H4 (cell line): ENCODE data around the gene FOXP1. TPM values are rescaled to one million over a fixed set of nuclear protein-coding genes. Genes with fewer than 3 reads are reported as not detected.
A peak's percentile ranks its signal among the peaks of the same experiment; 100 is the strongest.

Source experiments
- DNase-seq: peaks from one replicate; pipeline ENCODE4 v3.0.0-alpha.2; 2015; ENCODE audit warnings: low spot score
- total RNA-seq: library from RNA; depleted of rRNA; stranded (reverse); fragments of >200 nt; shearing (Covaris generic); gene quantifications from 2 replicates; pipeline ENCODE4 v1.2.3, GENCODE V29; 2014

FOXP1 gene
- total RNA-seq, 1 experiment from 2014 or later = 15.9 TPM

DNA sequence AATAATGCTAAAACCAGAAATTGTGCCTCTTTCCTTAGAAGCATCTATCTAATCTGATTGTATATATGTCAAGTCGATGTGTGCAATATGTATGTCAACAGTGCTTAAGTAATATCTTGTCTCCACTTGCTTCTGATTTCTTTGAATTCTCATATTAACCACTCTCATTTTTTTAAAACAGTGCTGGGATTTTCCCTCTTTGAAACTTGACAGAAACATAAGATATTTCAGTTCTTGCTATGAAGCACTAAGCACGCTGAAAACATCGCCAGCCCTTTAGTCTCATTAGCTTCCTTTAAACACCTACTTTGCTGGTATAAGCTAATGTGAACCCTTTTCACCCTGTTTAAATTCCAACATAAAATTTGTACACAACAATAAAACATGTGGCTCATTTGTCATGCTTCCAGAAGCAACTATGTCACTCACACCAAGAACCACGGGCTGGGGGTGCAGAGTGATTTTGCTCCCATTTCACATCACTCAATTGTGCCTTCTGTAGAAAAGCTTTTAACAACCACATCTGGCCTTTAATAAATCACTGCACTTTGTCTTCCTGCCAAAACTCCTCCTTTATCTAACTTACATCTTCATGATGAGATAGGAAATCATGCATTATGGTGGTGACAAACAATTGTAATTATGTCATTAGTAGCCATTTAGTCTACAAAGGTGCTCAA lies 185.2 kb downstream of the FOXP1 start:
- DNase-seq = no peak

- no peak for DNase-seq
Observed at GRCh38 chr3:71397726-71398125, 185.8 kb downstream of the FOXP1 start.

DNA sequence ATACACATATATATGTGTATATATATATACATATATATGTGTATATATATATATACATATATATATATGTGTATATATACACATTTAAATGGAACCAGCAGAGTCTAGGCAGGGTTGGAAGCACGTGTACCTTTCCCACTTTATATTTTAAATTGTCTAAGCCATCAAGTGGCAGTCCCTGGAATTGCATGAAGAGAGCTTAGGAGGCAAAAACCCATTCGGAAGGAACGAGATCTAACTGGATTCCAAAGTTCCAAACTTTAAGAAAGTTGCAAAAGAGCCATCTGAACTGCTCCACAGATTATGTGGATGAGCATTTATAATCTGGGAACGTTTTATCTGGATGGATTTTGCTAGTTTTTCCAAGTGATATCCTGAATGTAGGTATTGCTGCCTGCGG lies 186.5 kb downstream of the FOXP1 start:
- DNase-seq = peak; percentile 8

DNA sequence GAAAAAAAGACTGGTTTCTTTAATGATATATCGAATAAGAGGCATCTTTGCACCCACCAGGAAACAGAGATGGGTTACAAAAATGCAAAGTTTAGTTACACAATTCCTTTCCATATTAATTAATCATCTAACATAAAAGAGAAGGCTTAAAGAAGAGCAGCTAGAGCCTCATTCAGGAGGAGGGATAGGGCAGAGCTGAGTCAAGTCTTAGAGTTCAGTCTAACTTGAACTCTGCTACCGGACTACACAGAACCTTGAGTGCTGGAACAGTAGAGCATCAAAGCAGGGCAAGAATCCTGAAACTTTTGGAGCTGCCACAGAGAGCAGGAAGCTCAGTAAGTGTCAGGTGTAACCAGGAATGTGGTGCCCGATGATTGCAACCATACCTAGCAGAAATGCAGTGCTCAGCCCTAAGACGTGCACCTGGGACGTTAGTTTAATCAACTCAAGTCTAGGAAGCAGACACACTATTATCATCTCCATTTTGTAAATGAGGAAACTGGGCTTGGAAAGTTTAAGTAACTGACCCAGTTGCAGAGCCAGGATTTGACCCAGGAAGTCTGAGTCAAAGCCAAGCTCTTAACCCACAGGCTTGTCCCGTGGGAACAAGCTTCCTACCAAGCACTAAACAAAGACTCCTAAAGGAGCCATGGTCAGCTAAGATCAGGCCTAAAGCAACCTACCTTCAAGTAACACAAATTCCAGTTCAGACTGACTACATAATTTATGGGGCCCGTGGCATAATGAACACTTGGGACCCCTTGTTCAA lies 187.4 kb downstream of the FOXP1 start:
- DNase-seq = no peak

- no peak for DNase-seq
Observed at GRCh38 chr3:71395470-71395869, 188.1 kb downstream of the FOXP1 start.

DNA sequence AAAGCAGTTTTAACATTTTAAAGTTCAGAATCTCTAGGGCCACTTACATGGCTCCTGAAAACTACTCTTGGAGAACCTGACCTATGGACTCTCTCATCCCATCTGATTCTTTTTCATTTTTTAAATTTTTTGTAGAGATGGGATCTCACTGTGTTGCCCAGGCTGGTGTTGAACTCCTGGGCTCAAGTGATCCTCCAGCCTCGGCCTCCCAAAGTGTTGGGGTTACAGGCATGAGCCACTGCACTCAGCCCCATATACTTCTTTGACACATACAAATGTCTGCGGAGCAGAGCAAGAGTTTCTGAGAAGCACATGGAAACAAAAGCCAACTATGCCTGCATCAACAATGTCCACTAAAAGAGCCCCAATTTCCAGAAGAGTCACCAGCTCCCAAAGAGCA lies 189.8 kb downstream of the FOXP1 start:
- no peak for DNase-seq

DNA sequence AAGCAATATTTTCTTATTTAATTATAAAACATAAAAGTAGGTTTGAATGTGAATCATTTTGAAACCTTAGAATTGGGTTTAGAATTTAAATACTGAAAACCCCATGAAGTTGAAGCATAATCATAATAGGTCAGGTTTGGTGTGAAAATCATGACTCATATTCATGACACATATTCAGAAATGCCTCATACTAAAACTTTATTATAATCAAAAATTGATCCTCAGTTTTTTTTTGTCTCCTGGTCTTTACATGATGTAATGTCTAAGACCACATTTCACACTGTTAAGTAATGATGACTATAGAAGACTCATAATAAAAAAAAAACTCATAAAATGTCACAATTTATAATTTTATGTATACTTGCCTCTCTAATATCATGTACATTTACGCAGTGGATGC lies 190.4 kb downstream of the FOXP1 start:
- no peak for DNase-seq

DNA sequence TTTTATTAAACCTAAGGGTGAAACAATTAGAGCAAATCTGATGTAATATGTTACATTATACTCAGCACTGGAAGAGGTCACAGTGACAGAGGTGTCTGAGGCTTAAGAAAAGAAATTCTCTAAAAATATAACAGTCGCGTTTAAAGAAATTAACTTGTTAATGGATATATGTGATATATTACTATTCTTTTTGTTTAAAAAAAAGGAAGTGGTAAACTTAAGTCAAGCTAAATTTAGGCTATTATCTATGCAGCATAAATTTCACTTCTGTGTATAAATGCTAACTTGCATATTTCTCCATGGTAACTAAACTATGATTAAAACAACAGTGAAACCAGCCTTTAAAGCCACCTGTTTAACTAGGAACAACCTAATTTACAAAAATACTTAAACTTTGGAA lies 191.3 kb downstream of the FOXP1 start:
- no peak for DNase-seq

GRCh38 chr3:71391361-71391760 lies 192.2 kb downstream of the FOXP1 start:
- no peak for DNase-seq

DNA sequence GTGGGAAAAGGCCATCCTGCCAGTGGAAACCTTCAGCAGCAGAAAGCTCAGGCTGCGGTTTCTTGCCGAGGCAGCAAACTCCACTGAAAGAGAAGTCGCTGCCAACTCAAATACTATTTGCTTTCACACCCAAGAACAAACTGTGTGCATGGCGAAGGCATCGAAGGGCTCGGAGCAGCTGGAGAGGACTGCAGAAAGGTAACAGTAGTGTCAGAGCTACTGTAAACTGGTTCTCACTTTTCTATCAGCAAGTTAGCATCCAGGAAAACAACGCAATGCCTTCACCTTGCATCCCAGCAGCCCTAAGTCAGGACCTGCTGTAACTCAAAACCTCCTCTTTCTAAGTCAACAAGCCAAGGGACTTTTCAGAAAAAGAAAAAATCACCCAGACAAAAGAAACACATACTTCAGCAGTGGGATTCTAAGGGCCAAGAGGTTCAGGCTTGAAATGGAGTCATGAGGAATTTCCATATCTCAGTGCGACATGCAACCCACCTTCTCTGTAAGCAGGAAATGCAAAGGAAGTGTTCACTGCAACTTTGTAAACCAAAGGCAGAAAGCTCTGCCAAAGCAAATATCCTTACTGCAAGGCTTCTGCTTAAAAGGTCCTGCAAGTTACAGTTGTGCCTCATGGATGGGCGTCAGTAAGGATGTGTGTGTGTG lies 193.5 kb downstream of the FOXP1 start:
- DNase-seq = no peak

- no peak for DNase-seq
Observed at GRCh38 chr3:71389191-71389590, 194.3 kb downstream of the FOXP1 start.

- no peak for DNase-seq
Observed at GRCh38 chr3:71388535-71389120, 194.9 kb downstream of the FOXP1 start.

DNA sequence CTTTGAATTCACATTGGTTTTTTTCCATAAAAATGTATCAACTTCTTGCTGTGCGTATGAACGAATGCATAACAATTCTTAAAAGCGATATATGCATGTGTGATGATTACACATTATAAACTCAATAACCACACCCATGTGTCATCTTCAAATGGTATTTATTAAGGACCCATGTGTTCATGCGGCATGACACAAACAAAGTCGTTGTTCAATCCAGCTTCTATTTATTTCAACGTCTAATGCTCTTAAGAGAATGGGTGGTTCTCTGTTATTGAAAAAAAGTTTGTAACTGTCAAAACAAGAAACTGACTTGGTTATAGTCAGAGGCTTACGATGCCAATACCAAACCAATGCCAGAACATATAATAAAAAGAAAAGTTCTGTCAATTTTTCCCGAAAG lies 195.9 kb downstream of the FOXP1 start:
- no peak for DNase-seq

GRCh38 chr3:71384837-71385716 lies 198.5 kb downstream of the FOXP1 start:
- DNase-seq = no peak

DNA sequence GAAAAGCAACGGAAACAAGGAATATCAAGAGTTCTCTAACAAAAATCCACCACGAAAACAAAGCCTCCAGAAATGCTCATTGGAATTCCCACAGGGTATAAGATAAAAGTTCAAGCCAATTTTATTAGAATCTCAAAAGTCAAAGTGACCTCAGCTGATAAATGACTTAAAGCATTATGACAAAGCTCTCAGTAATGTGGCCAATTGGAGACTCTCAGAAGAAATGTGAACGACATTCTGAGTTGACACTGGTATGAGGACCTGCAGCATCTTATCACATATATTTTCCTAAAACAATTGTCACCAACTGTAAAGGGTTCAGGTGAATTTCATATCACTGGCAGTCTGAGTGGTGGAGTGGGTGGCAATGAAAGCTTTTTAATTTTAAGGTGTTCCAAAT lies 199.1 kb downstream of the FOXP1 start:
- DNase-seq = no peak

DNA sequence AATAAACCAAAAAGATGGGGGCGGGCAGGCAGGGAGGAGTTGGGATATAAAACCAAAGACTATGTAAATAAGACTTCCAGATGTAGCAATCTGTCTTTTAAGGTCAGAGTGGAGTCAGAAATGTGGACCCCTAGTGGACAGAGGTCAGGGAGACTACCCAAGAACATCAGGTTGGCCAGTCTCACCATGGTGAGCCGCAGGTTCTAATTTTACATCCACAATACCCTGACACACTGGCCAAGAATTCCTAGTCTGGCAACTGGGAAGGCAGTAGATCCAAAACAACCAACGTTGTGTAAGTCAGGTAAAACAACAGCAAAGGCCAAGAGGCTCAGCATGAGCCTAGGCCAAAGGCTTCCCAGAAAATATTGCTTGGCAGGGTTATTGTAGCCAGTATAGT lies 203.4 kb downstream of the FOXP1 start:
- no peak for DNase-seq

- DNase-seq = no peak
Observed at GRCh38 chr3:71378509-71378908, 205.0 kb downstream of the FOXP1 start.

DNA sequence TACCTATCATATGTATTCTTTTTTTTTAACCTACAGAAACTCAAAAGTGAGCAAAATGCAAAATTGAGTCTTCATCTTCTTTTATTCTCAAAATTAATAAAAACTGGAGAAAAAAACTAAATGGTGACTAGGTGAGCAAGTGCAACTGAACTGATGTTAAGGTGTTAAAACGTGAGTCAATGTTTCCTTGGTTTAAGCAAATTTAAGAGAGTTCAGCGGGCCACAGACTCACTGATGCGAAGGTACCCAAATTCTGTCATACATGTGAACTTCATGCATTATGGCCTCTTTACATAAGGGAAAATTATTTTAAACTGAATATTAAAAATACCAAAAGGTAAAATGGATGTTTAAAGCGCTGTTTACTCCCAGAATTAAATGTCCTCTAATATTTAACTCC lies 206.6 kb downstream of the FOXP1 start:
- DNase-seq = no peak

DNA sequence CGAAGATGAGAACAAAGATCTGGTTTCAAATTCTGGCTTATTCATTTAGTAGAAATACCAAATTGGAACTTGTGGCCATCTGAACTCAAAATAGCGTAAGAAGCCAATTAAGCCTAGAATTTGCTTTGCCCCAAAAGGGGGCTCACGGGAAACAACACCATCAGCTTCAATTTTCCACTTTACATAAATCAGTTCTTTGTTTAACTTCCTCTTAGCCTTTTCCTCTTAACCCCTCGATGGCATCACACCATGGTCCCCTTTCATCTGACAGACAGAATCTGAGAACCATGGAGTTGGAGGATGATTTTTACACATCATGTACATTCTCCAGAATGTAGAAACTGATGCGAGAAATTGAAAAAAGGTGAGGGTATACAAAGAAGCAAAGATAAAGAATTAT lies 207.0 kb downstream of the FOXP1 start:
- no peak for DNase-seq

- no peak for DNase-seq
Observed at GRCh38 chr3:71374582-71374981, 208.9 kb downstream of the FOXP1 start.

DNA sequence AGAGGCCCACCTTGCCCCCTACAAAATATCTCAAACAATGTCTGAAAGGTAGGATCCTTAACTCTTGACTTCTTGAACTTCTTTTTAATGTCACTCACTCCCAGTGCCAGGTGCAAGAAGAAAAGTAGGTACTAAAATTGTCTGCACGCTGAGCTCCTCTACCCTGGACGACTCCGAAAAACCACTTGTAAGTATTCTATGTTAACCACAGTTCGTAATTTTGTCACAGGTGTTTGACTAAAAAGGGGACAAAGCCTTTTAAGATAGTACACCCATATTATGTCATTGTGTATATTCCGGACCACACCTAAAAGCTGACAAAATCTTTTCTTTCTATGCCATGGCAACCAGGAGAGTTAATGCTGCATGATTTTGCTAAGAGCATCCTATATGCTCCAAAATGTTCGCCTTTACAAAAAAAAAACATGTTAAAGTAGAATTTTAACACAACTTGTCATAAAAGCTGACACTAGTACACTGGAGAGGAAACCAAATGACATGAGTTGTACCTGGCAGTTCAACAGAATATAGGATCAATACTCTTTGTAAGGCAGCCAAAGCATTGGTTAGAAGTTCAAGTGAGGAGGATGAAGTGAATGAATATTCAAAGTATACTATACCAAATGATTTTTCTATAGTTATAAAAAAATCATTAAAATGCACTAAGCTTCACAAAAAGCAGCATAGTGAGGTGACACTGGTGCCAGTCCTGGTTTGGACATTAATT lies 210.5 kb downstream of the FOXP1 start:
- no peak for DNase-seq
